Measurements from ENCODE around the gene STBD1.
"Not testable (repeated sequence)": the region's sequence is repeated elsewhere in the genome, so short reads cannot be mapped to it uniquely, and the experiment has no call there.

The STBD1 gene

GRCh38 chr4:76305971-76306881, at the start of gene STBD1:
TSS of gene STBD1 (plus strand) at chr4:76306733. CDS start at chr4:76306770, 37 bp downstream.
- DNase-seq, result peak; percentile 40

GRCh38 chr4:76256968-76257367, 49.6 kb upstream of the STBD1 start:
- no peak for DNase-seq

GRCh38 chr4:76257824-76258223, 48.7 kb upstream of the STBD1 start:
- DNase-seq, result no peak

GRCh38 chr4:76260571-76260970, 46.0 kb upstream of the STBD1 start:
- no peak for DNase-seq

GRCh38 chr4:76265631-76266218, 40.8 kb upstream of the STBD1 start:
- DNase-seq, result no peak

GRCh38 chr4:76266627-76267026, 39.9 kb upstream of the STBD1 start:
- DNase-seq, result no peak

- DNase-seq, result no peak
Observed at GRCh38 chr4:76267811-76268210, 38.7 kb upstream of the STBD1 start.

- no peak for DNase-seq
Observed at GRCh38 chr4:76270244-76271175, 36.0 kb upstream of the STBD1 start.

- DNase-seq, result no peak
Observed at GRCh38 chr4:76271248-76271647, 35.3 kb upstream of the STBD1 start.

- no peak for DNase-seq
Observed at GRCh38 chr4:76272073-76272472, 34.5 kb upstream of the STBD1 start.

- no peak for DNase-seq
Observed at GRCh38 chr4:76272582-76272981, 34.0 kb upstream of the STBD1 start.

- no peak for DNase-seq
Observed at GRCh38 chr4:76272999-76273398, 33.5 kb upstream of the STBD1 start.

- no peak for DNase-seq
Observed at GRCh38 chr4:76275486-76276124, 30.9 kb upstream of the STBD1 start.

GRCh38 chr4:76276813-76277212, 29.7 kb upstream of the STBD1 start:
- no peak for DNase-seq

- DNase-seq, result no peak
Observed at GRCh38 chr4:76277667-76278066, 28.9 kb upstream of the STBD1 start.

- no peak for DNase-seq
Observed at GRCh38 chr4:76278583-76278982, 27.9 kb upstream of the STBD1 start.

- DNase-seq, result no peak
Observed at GRCh38 chr4:76279462-76279861, 27.1 kb upstream of the STBD1 start.

- no peak for DNase-seq
Observed at GRCh38 chr4:76280488-76281441, 25.8 kb upstream of the STBD1 start.

- not testable (repeated sequence) for DNase-seq
Observed at GRCh38 chr4:76281594-76281993, 24.9 kb upstream of the STBD1 start.

GRCh38 chr4:76282941-76283689, 23.4 kb upstream of the STBD1 start:
- DNase-seq, result no peak

- DNase-seq, result no peak
Observed at GRCh38 chr4:76283900-76284299, 22.6 kb upstream of the STBD1 start.

All from GOT3 (cell line).